ENCODE data around the gene CHRM4. TPM values are rescaled to one million over a fixed set of nuclear protein-coding genes. Genes with fewer than 3 reads are reported as not detected.

Gene CHRM4
- total RNA-seq, 1 donor from 2014 or later: not detected

DNA sequence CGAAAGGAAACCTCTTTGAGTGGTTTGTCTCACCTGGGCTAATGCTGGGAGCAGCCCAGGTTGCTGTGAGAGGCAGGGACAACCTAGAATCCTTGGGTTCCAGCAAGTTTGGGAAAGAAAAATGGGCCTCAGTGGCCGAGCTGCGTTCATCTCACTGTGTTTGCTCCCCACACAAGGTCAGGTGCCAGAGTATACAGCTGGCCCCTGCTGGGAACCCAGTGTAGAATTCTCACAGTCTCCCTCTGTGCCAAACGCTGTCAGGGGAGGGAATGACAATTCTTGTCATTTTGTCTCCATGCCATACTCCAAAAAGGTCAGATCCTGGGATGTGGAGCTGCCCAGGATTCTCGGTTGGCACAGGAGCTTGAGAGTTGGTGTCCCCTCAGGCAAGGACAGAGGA is 40.0 kb downstream of the CHRM4 start:
- Histone ChIP-seq H3K27ac (ENCODE audit: low read depth, low read length) (peak overlapping the region; percentile 55), H3K9me3 (ENCODE audit: control insufficient read depth in 3 of 3, low read length in 3 of 3) (no peaks in the 10 kb centered on the region), H3K36me3 (ENCODE audit: control insufficient read depth in 3 of 3, insufficient read depth in 3 of 3, low read length in 3 of 3) (peaks cover 0 to 4% (median 0%) of the 10 kb centered on the region in 3 donors), H3K4me3 (ENCODE audit: low read length in 3 of 3) (peak overlapping the region in 2 of 3 donors; percentile 65 to 67), H3K27me3 (ENCODE audit: control insufficient read depth in 3 of 3, insufficient read depth in 3 of 3, low read length in 3 of 3) (no peaks in the 10 kb centered on the region), H3K9ac (ENCODE audit: low read depth in 1 of 3, low read length in 3 of 3) (peak overlapping the region; percentile 65 to 80 (median 69)), H3K4me1 (ENCODE audit: control insufficient read depth in 3 of 3, insufficient read depth in 3 of 3, low read length in 3 of 3) (peaks cover 38 to 46% (median 42%) of the 10 kb centered on the region in 3 donors)

DNA sequence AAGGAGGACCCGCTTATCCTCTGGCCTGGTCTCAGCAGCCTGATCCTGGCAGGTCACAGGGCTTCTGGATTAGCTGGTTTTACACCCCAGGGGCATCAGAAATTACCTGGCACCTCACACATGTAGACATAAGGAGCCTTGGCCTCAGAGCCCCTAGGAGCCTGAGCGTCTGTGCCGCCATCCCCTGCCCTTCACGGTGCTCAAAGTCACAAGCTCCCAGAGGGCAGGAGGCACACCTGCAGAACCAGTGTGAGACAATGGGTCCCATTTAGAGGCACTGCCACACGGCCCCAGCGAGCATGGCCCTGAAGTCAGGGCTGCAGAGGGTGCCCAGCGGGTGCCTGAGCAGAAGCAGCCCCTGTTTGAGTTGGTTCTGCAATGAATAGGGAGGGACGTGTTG is 40.4 kb downstream of the CHRM4 start:
- H3K4me1 ChIP-seq (ENCODE audit: control insufficient read depth in 3 of 3, insufficient read depth in 3 of 3, low read length in 3 of 3): peaks cover 38 to 46% (median 46%) of the 10 kb centered on the region in 3 donors
- peak overlapping the region; percentile 55 for H3K27ac ChIP-seq (ENCODE audit: low read depth, low read length)
- no peaks in the 10 kb centered on the region for H3K27me3 ChIP-seq (ENCODE audit: control insufficient read depth in 3 of 3, insufficient read depth in 3 of 3, low read length in 3 of 3)
- H3K9ac ChIP-seq (ENCODE audit: low read depth in 1 of 3, low read length in 3 of 3): peak overlapping the region; percentile 65 to 80 (median 69)
- no peak overlapping the region for H3K4me3 ChIP-seq (ENCODE audit: low read length in 3 of 3)
- H3K9me3 ChIP-seq (ENCODE audit: control insufficient read depth in 3 of 3, low read length in 3 of 3): no peaks in the 10 kb centered on the region
- peaks cover 0 to 2% (median 0%) of the 10 kb centered on the region in 3 donors for H3K36me3 ChIP-seq (ENCODE audit: control insufficient read depth in 3 of 3, insufficient read depth in 3 of 3, low read length in 3 of 3)

DNA sequence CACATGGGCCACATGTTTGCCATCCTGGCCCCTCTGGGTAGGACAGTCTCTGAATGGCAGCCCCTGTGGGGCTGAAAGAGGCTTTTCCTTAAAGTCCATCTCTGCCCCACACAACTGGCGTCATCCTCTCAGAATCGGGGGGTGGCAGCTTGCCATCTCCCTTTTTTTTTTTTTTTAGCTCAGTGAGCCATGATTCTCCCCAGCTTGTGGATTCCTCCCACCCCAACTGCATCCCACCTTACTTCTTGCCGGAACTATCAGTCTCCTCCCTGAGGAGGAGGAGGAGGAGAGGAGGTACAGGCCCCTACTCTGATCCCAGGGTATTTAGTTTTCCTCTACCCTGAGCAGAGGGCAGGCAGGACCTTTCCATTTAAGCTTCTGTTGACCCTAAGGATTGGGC is 40.9 kb downstream of the CHRM4 start:
- peak overlapping the region; percentile 35 to 69 (median 65) for H3K9ac ChIP-seq (ENCODE audit: low read depth in 1 of 3, low read length in 3 of 3)
- no peaks in the 10 kb centered on the region for H3K27me3 ChIP-seq (ENCODE audit: control insufficient read depth in 3 of 3, insufficient read depth in 3 of 3, low read length in 3 of 3)
- no peak overlapping the region for H3K4me3 ChIP-seq (ENCODE audit: low read length in 3 of 3)
- peaks cover 38 to 46% (median 46%) of the 10 kb centered on the region in 3 donors for H3K4me1 ChIP-seq (ENCODE audit: control insufficient read depth in 3 of 3, insufficient read depth in 3 of 3, low read length in 3 of 3)
- no peaks in the 10 kb centered on the region for H3K9me3 ChIP-seq (ENCODE audit: control insufficient read depth in 3 of 3, low read length in 3 of 3)
- H3K27ac ChIP-seq (ENCODE audit: low read depth, low read length): peak overlapping the region; percentile 55
- H3K36me3 ChIP-seq (ENCODE audit: control insufficient read depth in 3 of 3, insufficient read depth in 3 of 3, low read length in 3 of 3): peaks cover 0 to 2% (median 0%) of the 10 kb centered on the region in 3 donors

DNA sequence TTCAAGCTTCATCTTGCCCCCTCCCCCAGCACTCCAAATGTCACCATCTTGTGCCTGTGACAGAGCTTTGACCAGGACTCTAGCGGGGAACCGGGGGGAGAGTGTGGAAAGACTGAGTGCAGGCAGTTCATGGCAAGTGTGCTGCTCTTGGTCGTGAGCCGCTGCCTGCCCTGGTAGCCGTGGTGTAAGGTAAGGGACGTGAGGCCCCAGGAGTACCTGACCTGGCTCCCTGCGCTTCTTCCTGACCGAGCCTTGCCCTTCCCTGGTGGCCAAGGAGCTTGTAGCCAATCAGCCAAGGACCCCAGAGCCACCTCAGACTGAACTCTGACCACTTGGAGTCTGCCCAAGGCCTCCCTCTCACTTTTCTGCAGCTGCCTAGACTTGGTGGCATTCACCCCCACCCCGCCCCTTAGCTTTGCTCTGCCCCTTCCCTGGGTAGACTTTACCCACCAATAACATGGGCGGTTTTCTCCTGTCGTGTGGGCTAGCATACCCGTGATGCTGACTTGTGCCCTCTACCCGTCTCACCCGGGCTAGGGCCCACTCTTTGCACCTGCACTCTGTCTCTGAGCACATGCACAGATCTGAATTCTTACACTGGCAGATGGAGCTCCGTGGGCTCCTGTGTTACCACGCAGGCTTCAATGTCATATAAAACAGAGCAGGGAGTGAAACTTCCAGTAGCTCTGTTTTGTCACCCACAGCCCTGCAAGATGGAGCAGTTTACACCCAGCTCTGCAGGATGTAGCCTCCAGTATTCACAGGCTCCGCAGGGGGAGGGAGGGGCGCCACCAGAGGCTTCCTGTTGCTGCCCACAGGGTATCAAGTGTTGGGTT is 42.8 kb downstream of the CHRM4 start:
- Histone ChIP-seq H3K9ac (ENCODE audit: low read depth in 1 of 3, low read length in 3 of 3) (peak overlapping the region; percentile 10 to 92 (median 84)), H3K4me3 (ENCODE audit: low read length in 3 of 3) (peak overlapping the region; percentile 78 to 86 (median 86)), H3K27ac (ENCODE audit: low read depth, low read length) (no peak overlapping the region), H3K4me1 (ENCODE audit: control insufficient read depth in 3 of 3, insufficient read depth in 3 of 3, low read length in 3 of 3) (peaks cover 38 to 50% (median 46%) of the 10 kb centered on the region in 3 donors), H3K9me3 (ENCODE audit: control insufficient read depth in 3 of 3, low read length in 3 of 3) (no peaks in the 10 kb centered on the region), H3K36me3 (ENCODE audit: control insufficient read depth in 3 of 3, insufficient read depth in 3 of 3, low read length in 3 of 3) (peaks cover 0 to 2% (median 0%) of the 10 kb centered on the region in 3 donors), H3K27me3 (ENCODE audit: control insufficient read depth in 3 of 3, insufficient read depth in 3 of 3, low read length in 3 of 3) (no peaks in the 10 kb centered on the region)

DNA sequence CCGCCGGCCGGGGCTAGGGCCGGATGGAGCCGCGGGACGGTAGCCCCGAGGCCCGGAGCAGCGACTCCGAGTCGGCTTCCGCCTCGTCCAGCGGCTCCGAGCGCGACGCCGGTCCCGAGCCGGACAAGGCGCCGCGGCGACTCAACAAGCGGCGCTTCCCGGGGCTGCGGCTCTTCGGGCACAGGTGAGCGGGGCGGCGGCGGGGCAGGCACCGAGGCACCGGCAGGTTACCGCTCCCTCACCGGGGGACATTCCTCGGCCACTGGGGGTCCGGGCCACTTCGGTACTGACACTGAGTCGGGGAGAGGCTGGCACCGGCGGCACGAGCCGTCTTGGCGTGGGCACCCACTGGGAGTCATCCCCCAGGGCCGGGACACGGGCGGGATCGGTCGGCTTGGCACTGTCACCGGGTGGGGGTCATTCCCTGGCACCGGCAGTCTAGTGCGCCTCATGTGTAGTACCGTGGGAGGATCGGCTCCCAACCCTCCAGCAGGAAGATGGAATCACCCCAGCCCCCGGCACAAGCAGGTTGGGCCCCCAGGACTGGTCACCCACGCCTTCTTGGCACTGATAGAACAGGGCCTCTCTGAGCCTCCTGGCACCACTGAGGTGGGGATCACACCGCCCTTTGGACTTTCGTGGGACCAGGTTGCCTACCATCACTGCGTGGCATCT is 43.8 kb downstream of the CHRM4 start:
- H3K27ac ChIP-seq (ENCODE audit: low read depth, low read length): no peak overlapping the region
- peak overlapping the region; percentile 80 to 92 (median 84) for H3K9ac ChIP-seq (ENCODE audit: low read depth in 1 of 3, low read length in 3 of 3)
- no peaks in the 10 kb centered on the region for H3K27me3 ChIP-seq (ENCODE audit: control insufficient read depth in 3 of 3, insufficient read depth in 3 of 3, low read length in 3 of 3)
- H3K4me1 ChIP-seq (ENCODE audit: control insufficient read depth in 3 of 3, insufficient read depth in 3 of 3, low read length in 3 of 3): peaks cover 36 to 50% (median 44%) of the 10 kb centered on the region in 3 donors
- H3K36me3 ChIP-seq (ENCODE audit: control insufficient read depth in 3 of 3, insufficient read depth in 3 of 3, low read length in 3 of 3): no peaks in the 10 kb centered on the region
- peak overlapping the region; percentile 78 to 86 (median 86) for H3K4me3 ChIP-seq (ENCODE audit: low read length in 3 of 3)
- no peaks in the 10 kb centered on the region for H3K9me3 ChIP-seq (ENCODE audit: control insufficient read depth in 3 of 3, low read length in 3 of 3)

DNA sequence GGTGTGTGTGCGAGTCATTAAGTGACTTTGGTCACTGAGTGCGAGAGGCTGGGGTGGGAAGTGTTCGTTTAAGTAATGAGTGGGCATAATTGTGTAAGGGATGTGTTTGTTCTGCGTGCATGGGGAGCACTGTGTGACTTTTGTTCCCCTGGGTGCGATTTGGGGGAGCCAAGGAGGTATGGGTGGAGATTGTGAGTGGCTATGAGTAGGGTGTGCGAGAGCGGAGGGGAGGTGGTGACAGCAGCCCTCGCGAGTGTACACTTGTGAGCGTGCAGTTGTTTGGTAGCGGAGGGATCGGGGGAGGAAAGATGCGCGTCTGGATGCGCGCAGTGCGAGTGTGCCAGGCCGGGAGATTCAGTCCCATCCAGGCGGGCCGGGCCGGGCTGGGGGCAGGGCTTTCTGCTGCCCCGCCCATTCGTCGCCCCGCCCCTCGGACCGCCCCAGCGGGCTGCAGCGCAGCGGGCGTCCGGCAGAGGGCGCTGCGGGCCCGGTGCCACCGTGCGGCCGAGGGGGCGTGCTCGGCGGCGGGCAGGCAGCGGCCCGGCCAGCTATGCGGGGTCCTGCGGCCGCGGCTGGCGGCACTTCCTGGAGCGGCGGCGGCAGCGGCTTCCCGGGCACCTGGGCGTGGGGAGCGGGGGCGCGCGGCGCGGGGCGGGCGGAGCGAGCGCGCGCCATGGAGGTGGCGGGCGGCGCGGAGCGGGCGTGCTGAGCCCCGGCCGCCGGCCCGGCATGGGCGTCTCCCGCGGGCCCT is 44.5 kb downstream of the CHRM4 start, which contains the start of gene DGKZ:
DGKZ (plus strand) TSS at position 578 of the 751 bp plus-strand sequence. CDS start 197 bp downstream, outside the sequence.
- no peaks in the 10 kb centered on the region for H3K36me3 ChIP-seq (ENCODE audit: control insufficient read depth in 3 of 3, insufficient read depth in 3 of 3, low read length in 3 of 3)
- H3K9me3 ChIP-seq (ENCODE audit: control insufficient read depth in 3 of 3, low read length in 3 of 3): no peaks in the 10 kb centered on the region
- H3K4me3 ChIP-seq (ENCODE audit: low read length in 3 of 3): peak within 1 kb of the TSS; percentile 78 to 86 (median 86)
- H3K27ac ChIP-seq (ENCODE audit: low read depth, low read length): no peak within 1 kb of the TSS
- H3K27me3 ChIP-seq (ENCODE audit: control insufficient read depth in 3 of 3, insufficient read depth in 3 of 3, low read length in 3 of 3): no peaks in the 10 kb centered on the region
- peaks cover 34 to 49% (median 43%) of the 10 kb centered on the region in 3 donors for H3K4me1 ChIP-seq (ENCODE audit: control insufficient read depth in 3 of 3, insufficient read depth in 3 of 3, low read length in 3 of 3)
- H3K9ac ChIP-seq (ENCODE audit: low read depth in 1 of 3, low read length in 3 of 3): peak within 1 kb of the TSS; percentile 80 to 92 (median 84)

DNA sequence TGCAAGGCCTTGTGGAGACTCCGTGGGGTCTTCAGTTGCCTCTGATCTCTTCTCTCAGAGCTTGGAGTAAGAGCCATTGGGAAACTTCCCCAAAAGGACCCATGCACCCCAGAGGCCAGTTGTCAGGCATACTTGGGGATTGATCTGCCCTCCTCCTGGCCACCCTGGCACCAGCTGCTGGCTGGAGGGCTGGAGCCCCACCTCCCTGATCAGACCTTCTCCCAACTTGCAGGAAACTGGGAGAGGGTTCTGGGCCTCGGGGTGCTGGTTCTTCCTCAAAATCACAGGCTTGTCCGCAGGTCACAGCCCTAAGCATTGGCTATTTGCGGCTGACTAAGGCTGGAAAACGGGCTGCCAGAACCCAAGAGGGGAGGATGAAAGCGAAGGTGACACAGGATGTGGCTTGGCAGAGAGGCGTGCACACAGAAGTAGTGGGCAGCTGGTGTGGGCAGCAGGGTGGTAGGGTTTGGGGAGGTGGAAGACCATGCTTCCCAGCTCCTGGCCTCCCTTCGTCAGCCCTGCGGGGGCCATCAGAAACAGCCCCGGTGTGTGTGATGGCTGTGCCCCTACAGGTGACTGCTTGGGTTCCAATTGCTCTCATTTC is 45.6 kb downstream of the CHRM4 start:
- no peaks in the 10 kb centered on the region for H3K27me3 ChIP-seq (ENCODE audit: control insufficient read depth in 3 of 3, insufficient read depth in 3 of 3, low read length in 3 of 3)
- peak overlapping the region; percentile 63 to 70 (median 64) for H3K4me3 ChIP-seq (ENCODE audit: low read length in 3 of 3)
- H3K9ac ChIP-seq (ENCODE audit: low read depth in 1 of 3, low read length in 3 of 3): peak overlapping the region in 2 of 3 donors; percentile 21 to 45
- no peaks in the 10 kb centered on the region for H3K9me3 ChIP-seq (ENCODE audit: control insufficient read depth in 3 of 3, low read length in 3 of 3)
- peaks cover 23 to 45% (median 37%) of the 10 kb centered on the region in 3 donors for H3K4me1 ChIP-seq (ENCODE audit: control insufficient read depth in 3 of 3, insufficient read depth in 3 of 3, low read length in 3 of 3)
- H3K36me3 ChIP-seq (ENCODE audit: control insufficient read depth in 3 of 3, insufficient read depth in 3 of 3, low read length in 3 of 3): no peaks in the 10 kb centered on the region
- H3K27ac ChIP-seq (ENCODE audit: low read depth, low read length): no peak overlapping the region

DNA sequence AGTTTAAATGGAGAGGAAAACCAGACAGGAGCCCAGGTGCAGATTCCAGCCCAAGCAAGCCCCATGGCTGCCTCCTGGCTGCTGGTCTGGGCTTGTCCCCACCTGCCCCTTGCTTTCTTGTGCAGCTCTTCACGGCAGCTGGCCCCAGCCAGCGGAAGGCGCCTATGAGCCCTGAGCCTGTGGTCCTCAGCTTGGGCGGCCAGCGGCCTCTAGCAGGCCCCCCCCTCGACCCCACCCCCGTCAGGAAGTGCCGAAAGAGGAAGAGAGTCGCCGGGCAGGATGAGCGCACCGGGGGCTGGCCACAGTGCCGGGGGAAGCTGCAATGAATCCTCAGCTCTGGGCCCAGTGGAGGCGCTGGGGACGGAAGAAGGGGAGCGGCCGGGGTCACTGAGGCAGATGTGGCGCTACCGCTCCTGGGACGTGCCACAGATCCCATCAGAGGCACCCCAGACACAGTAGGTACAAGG is 46.4 kb downstream of the CHRM4 start:
- Histone ChIP-seq H3K4me1 (ENCODE audit: control insufficient read depth in 3 of 3, insufficient read depth in 3 of 3, low read length in 3 of 3) (peaks cover 23 to 49% (median 40%) of the 10 kb centered on the region in 3 donors), H3K36me3 (ENCODE audit: control insufficient read depth in 3 of 3, insufficient read depth in 3 of 3, low read length in 3 of 3) (no peaks in the 10 kb centered on the region), H3K27me3 (ENCODE audit: control insufficient read depth in 3 of 3, insufficient read depth in 3 of 3, low read length in 3 of 3) (no peaks in the 10 kb centered on the region), H3K9ac (ENCODE audit: low read depth in 1 of 3, low read length in 3 of 3) (peak overlapping the region in 2 of 3 donors; percentile 3 to 21), H3K9me3 (ENCODE audit: control insufficient read depth in 3 of 3, low read length in 3 of 3) (no peaks in the 10 kb centered on the region), H3K27ac (ENCODE audit: low read depth, low read length) (no peak overlapping the region), H3K4me3 (ENCODE audit: low read length in 3 of 3) (peak overlapping the region; percentile 51 to 70 (median 64))

DNA sequence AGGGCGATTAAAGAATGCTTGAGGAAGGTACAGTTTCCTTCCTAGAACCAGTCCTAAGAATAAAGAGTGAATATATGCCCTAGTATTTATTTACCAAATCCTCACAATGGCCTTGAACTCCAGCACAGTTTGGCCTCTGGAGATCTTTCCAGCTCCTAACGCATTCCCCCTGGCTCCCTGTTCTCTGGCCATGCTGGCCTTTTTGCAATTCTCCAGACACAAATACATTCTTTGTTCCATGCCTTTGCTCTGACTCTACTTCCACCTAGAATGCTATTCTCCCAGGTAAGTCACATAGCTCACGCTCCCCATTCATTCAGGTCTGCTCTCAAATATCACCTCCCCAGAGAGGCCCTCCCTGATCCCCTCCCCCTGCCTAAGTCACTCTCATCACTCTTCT is 48.1 kb downstream of the CHRM4 start:
- Histone ChIP-seq H3K36me3 (ENCODE audit: control insufficient read depth in 3 of 3, insufficient read depth in 3 of 3, low read length in 3 of 3) (no peaks in the 10 kb centered on the region), H3K27ac (ENCODE audit: low read depth, low read length) (no peak overlapping the region), H3K9ac (ENCODE audit: low read depth in 1 of 3, low read length in 3 of 3) (no peak overlapping the region), H3K4me1 (ENCODE audit: control insufficient read depth in 3 of 3, insufficient read depth in 3 of 3, low read length in 3 of 3) (peaks cover 34 to 55% (median 49%) of the 10 kb centered on the region in 3 donors), H3K4me3 (ENCODE audit: low read length in 3 of 3) (no peak overlapping the region), H3K9me3 (ENCODE audit: control insufficient read depth in 3 of 3, low read length in 3 of 3) (no peaks in the 10 kb centered on the region), H3K27me3 (ENCODE audit: control insufficient read depth in 3 of 3, insufficient read depth in 3 of 3, low read length in 3 of 3) (no peaks in the 10 kb centered on the region)
